Caco-2 (cell line): ENCODE results near the gene ANKRD16. TPM values are rescaled to one million over a fixed set of nuclear protein-coding genes. Genes with fewer than 3 reads are reported as not detected.

Experiments used
- BruUV-seq: library from RNA; stranded (reverse); fragments of 400-500 nt; replicated peaks from 2 replicates; lab custom pipeline; 2021; lab: Mats Ljungman, UMichigan
- CTCF ChIA-PET: fragments of 300-600 bp; sonication (Branson Sonifier 250); formaldehyde crosslinking; loops from one replicate; lab custom pipeline; 2022; ENCODE audit warnings: antibody characterized with exemption; lab: Charles Lee
- POLR2A ChIA-PET: fragments of 300-600 bp; sonication (Branson Sonifier 250); formaldehyde crosslinking; loops from one replicate; lab custom pipeline; 2022; ENCODE audit warnings: antibody characterized with exemption; lab: Charles Lee
- DNase-seq, 2 experiments: peaks; one replicate each; pipeline versions ENCODE4 v3.0.0 to v3.0.0-alpha.2; 2020 to 2022
- H3K27me3 ChIP-seq: replicated peaks from 2 replicates; pipeline ENCODE4 v1.6.0; 2011; ENCODE audit warnings: low read length; ENCODE audit not compliant: control insufficient read depth, insufficient read depth
- H3K36me3 ChIP-seq: 2 replicates; pipeline ENCODE4 v1.5.1; 2011; ENCODE audit warnings: low read length; ENCODE audit not compliant: control insufficient read depth, insufficient read depth
- H3K4me1 ChIP-seq: fragments of 250-450 bp; sonication (Bioruptor Pico); 2 replicates; pipeline ENCODE4 v1.5.1; 2020; ENCODE audit warnings: mild to moderate bottlenecking
- H3K4me3 ChIP-seq: 2 replicates; pipeline ENCODE4 v1.5.1; 2011; ENCODE audit warnings: low read depth, mild to moderate bottlenecking, control low read depth, low read length
- H3K9me3 ChIP-seq: fragments of 250-450 bp; sonication (Bioruptor Pico); 2 replicates; pipeline ENCODE4 v1.5.1; 2020; ENCODE audit warnings: mild to moderate bottlenecking, moderate library complexity
- H3K27ac Mint-ChIP-seq: one replicate; pipeline ENCODE4 v1.8.0; 2022; ENCODE audit warnings: mixed read lengths; ENCODE audit not compliant: unreplicated experiment
- H3K27me3 Mint-ChIP-seq: one replicate; pipeline ENCODE4 v1.8.0; 2022; ENCODE audit warnings: mixed read lengths; ENCODE audit not compliant: insufficient read depth, unreplicated experiment
- H3K36me3 Mint-ChIP-seq: one replicate; pipeline ENCODE4 v1.8.0; 2022; ENCODE audit warnings: mild to moderate bottlenecking, mixed read lengths; ENCODE audit not compliant: insufficient read depth, unreplicated experiment
- H3K4me1 Mint-ChIP-seq: one replicate; pipeline ENCODE4 v1.8.0; 2022; ENCODE audit warnings: low read depth, mixed read lengths; ENCODE audit not compliant: unreplicated experiment
- H3K4me3 Mint-ChIP-seq: one replicate; pipeline ENCODE4 v1.8.0; 2022; ENCODE audit warnings: mild to moderate bottlenecking, moderate library complexity, mixed read lengths; ENCODE audit not compliant: unreplicated experiment
- H3K9me3 Mint-ChIP-seq: one replicate; pipeline ENCODE4 v1.8.0; 2022; ENCODE audit warnings: mixed read lengths; ENCODE audit not compliant: unreplicated experiment
- intact Hi-C: fragments of 100-400 bp; cut with micrococcal nuclease; formaldehyde crosslinking; loops from one replicate; pipeline ENCODE4 v1.10.0; 2022; ENCODE audit not compliant: unreplicated experiment
- total RNA-seq: library from RNA; stranded (reverse); gene quantifications from 2 replicates; pipeline ENCODE4 v1.2.3, GENCODE V29; 2022
- TF ChIP-seq, protein P1 (sequence below), 2 experiments: fragments of 200-600 bp in 1 of 2; IDR thresholded peaks; 1 replicate in 1 of 2; 2 replicates in 1 of 2; pipeline versions ENCODE4 v1.5.1 to v1.8.0; 2011 to 2022; ENCODE audit warnings: antibody characterized with exemption in 1 of 2, control low read depth in 1 of 2, inconsistent platforms in 1 of 2, low read depth in 1 of 2, low read length in 1 of 2, mild to moderate bottlenecking in 1 of 2, moderate library complexity in 1 of 2; ENCODE audit not compliant: insufficient read depth in 1 of 2, severe bottlenecking in 1 of 2, unreplicated experiment in 1 of 2

The ANKRD16 gene
- total RNA-seq, 1 experiment from 2014 or later = 20.2 TPM

- ChIA-PET CTCF (interaction anchor here (0.7 kb wide), 1 partner anchor 180 kb away, joined by 3 read pairs; no protein-coding TSS in a partner anchor), POLR2A (no interaction called here)
- intact Hi-C loops = no loop called here
- Mint-ChIP-seq H3K36me3 (peaks cover 80% of the 10 kb centered on the region), H3K4me3 (peak overlapping the region; percentile 8), H3K27me3 (no peaks in the 10 kb centered on the region), H3K4me1 (peaks cover 27% of the 10 kb centered on the region), H3K9me3 (peaks cover 1% of the 10 kb centered on the region), H3K27ac (peak overlapping the region; percentile 60)
- Histone ChIP-seq H3K4me1 (peaks cover 7% of the 10 kb centered on the region; the same call in 1 of the 2 replicates), H3K27me3 (no peaks in the 10 kb centered on the region), H3K9me3 (peaks cover under 1% of the 10 kb centered on the region; the same call in 1 of the 2 replicates), H3K4me3 (no peak overlapping the region), H3K36me3 (peaks cover 2% of the 10 kb centered on the region; the same call in 1 of the 2 replicates)
- no TSS peak for BruUV-seq
- TF ChIP-seq, protein P1, sequence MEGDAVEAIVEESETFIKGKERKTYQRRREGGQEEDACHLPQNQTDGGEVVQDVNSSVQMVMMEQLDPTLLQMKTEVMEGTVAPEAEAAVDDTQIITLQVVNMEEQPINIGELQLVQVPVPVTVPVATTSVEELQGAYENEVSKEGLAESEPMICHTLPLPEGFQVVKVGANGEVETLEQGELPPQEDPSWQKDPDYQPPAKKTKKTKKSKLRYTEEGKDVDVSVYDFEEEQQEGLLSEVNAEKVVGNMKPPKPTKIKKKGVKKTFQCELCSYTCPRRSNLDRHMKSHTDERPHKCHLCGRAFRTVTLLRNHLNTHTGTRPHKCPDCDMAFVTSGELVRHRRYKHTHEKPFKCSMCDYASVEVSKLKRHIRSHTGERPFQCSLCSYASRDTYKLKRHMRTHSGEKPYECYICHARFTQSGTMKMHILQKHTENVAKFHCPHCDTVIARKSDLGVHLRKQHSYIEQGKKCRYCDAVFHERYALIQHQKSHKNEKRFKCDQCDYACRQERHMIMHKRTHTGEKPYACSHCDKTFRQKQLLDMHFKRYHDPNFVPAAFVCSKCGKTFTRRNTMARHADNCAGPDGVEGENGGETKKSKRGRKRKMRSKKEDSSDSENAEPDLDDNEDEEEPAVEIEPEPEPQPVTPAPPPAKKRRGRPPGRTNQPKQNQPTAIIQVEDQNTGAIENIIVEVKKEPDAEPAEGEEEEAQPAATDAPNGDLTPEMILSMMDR (IDR thresholded peaks at IDR 0.05; ENCODE audit: insufficient read depth in 1 of 2, low read depth in 1 of 2, low read length in 1 of 2, severe bottlenecking in 1 of 2, unreplicated experiment in 1 of 2) = no peak
- DNase-seq = no peak
Measured at GRCh38 chr10:5892007-5892406, 2.3 kb upstream of the ANKRD16 start.

DNA sequence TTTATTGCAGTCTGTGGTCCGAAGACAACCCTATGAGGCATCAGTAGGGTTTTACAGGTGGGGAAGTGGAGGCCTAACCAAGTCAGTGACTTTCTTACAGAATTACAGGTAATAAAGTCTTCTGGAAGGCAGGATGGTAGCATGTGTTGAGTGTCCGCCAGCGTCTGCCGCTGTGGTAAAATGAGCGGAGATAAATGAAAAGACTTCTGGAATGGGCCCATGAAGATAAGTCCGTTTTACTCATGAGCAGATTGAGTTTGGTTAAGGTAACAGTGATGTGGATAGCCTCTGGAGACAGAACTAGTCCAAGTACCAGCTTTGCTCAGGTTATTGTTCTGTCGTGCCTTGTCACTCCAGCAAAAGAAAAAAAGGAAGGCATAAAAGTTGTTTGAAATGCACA lies 1.3 kb upstream of the ANKRD16 start:
- intact Hi-C loops = loop anchor here (2.0 kb wide), 1 partner anchor 206 kb away; the partner anchor contains the start of gene TASOR2
- Histone ChIP-seq H3K36me3 (peaks cover 2% of the 10 kb centered on the region; the same call in 1 of the 2 replicates), H3K9me3 (no peaks in the 10 kb centered on the region), H3K4me1 (peaks cover 7% of the 10 kb centered on the region; the same call in 1 of the 2 replicates), H3K4me3 (peak overlapping the region; percentile 74), H3K27me3 (no peaks in the 10 kb centered on the region)
- ChIA-PET CTCF (interaction anchor here (1.3 kb wide), 1 partner anchor 19 kb away, joined by 4 read pairs; no protein-coding TSS in a partner anchor), POLR2A (interaction anchor here (0.5 kb wide), 1 partner anchor 173 kb away, joined by 3 read pairs; no protein-coding TSS in a partner anchor)
- H3K36me3 Mint-ChIP-seq = peaks cover 80% of the 10 kb centered on the region
- TSS peak; percentile 24 for BruUV-seq
- TF ChIP-seq, protein P1 (IDR thresholded peaks at IDR 0.05; ENCODE audit: insufficient read depth in 1 of 2, low read depth in 1 of 2, low read length in 1 of 2, severe bottlenecking in 1 of 2, unreplicated experiment in 1 of 2) = no peak
- H3K27ac Mint-ChIP-seq = peak overlapping the region; percentile 83
- H3K4me3 Mint-ChIP-seq = peak overlapping the region; percentile 85
- no peak for DNase-seq
- H3K9me3 Mint-ChIP-seq = no peaks in the 10 kb centered on the region
- no peaks in the 10 kb centered on the region for H3K27me3 Mint-ChIP-seq
- peaks cover 27% of the 10 kb centered on the region for H3K4me1 Mint-ChIP-seq

GRCh38 chr10:5890452-5890915 lies 791 bp upstream of the ANKRD16 start:
- peak; percentile 45 to 59 for DNase-seq
- Mint-ChIP-seq H3K4me3 (peak overlapping the region; percentile 85), H3K4me1 (peaks cover 27% of the 10 kb centered on the region), H3K9me3 (no peaks in the 10 kb centered on the region), H3K27me3 (no peaks in the 10 kb centered on the region), H3K36me3 (peaks cover 80% of the 10 kb centered on the region), H3K27ac (peak overlapping the region; percentile 83)
- CTCF ChIA-PET = interaction anchor here (0.8 to 2.1 kb wide), 5 partner anchors 18 to 1075 kb away, joined by 3 to 9 read pairs (median 4); partner anchors contain the start of genes GDI2 and PFKFB3
- Histone ChIP-seq H3K36me3 (no peaks in the 10 kb centered on the region), H3K9me3 (no peaks in the 10 kb centered on the region), H3K4me3 (peak overlapping the region; percentile 74), H3K4me1 (peaks cover 7% of the 10 kb centered on the region; the same call in 1 of the 2 replicates), H3K27me3 (no peaks in the 10 kb centered on the region)
- intact Hi-C loops = loop anchor here (2.0 kb wide), 1 partner anchor 206 kb away; the partner anchor contains the start of gene TASOR2
- TF ChIP-seq, protein P1 (IDR thresholded peaks at IDR 0.05; ENCODE audit: insufficient read depth in 1 of 2, low read depth in 1 of 2, low read length in 1 of 2, severe bottlenecking in 1 of 2, unreplicated experiment in 1 of 2) = no peak
- no TSS peak for BruUV-seq
- POLR2A ChIA-PET = interaction anchor here (0.5 to 3.3 kb wide), 19 partner anchors 10 to 511 kb away, joined by 3 to 109 read pairs (median 5); partner anchors contain the start of genes GDI2, PFKFB3 and TASOR2
